ENCODE results near the gene SLC35B2. TPM values are rescaled to one million over a fixed set of nuclear protein-coding genes. Genes with fewer than 3 reads are reported as not detected.

SLC35B2 gene
- total and polyA plus RNA-seq, 10 of the 15 experiments (the other 5 are each of a cell fraction or from before 2014, with no cell fraction given), result 11.3 to 45.4 (median 33.8) TPM

GRCh38 chr6:44219815-44220784 is 37.2 kb downstream of the SLC35B2 start:
- 61% methylated on average over 21 of the region's 28 CpGs for WGBS (ENCODE audit: insufficient coverage, insufficient replicate concordance, low lambda C conversion rate, missing lambda C conversion rate)
- Histone ChIP-seq H3K27me3 (replicated peaks in 1 of 2; ENCODE audit: control insufficient read depth in 2 of 2, insufficient read depth in 2 of 2, low read length in 1 of 2) (no peaks in the 10 kb centered on the region), H3K36me3 (ENCODE audit: control insufficient read depth in 2 of 2, insufficient read depth in 2 of 2, low read length in 1 of 2) (no peaks in the 10 kb centered on the region), H3K27ac (ENCODE audit: control insufficient read depth, insufficient read depth) (peak overlapping the region; percentile 62), H3K4me1 (ENCODE audit: control insufficient read depth, insufficient read depth, low read length) (peaks cover 42% of the 10 kb centered on the region), H3K4me3 (peak overlapping the region; percentile 58; the same call in 1 of the 2 replicates), H3K9ac (ENCODE audit: control insufficient read depth, insufficient read depth, low read length) (peak overlapping the region; percentile 71; the same call in 1 of the 2 replicates), H3K79me2 (ENCODE audit: control insufficient read depth, insufficient read depth, low read length) (peaks cover 17% of the 10 kb centered on the region), H3K4me2 (ENCODE audit: control insufficient read depth, insufficient read depth) (peak overlapping the region; percentile 66), H2AFZ (ENCODE audit: control insufficient read depth, low read depth, low read length) (peak overlapping the region; percentile 37), H3K9me3 (replicated peaks; ENCODE audit: control insufficient read depth, insufficient read depth, low read length) (no peaks in the 10 kb centered on the region), H4K20me1 (ENCODE audit: control insufficient read depth, insufficient read depth) (no peaks in the 10 kb centered on the region)
- ATAC-seq (no peak), DNase-seq (ENCODE audit: low read depth, low spot score) (no peak), FAIRE-seq (no peak)
- ChIA-PET RAD21 (ENCODE audit: unreplicated experiment) (interaction anchor here (1.0 to 3.1 kb wide), 7 partner anchors 11 to 45 kb away, joined by 3 to 14 read pairs (median 6); partner anchors contain the start of gene HSP90AB1), SMC1A (ENCODE audit: uncharacterized antibody, unreplicated experiment) (interaction anchor here (1.3 to 1.9 kb wide), 4 partner anchors 17 to 117 kb away, joined by 3 to 10 read pairs (median 4); partner anchors contain the start of gene HSP90AB1), CTCF (interaction anchor here (1.0 to 4.2 kb wide), 9 partner anchors 15 to 103 kb away, joined by 3 to 22 read pairs (median 4); no protein-coding TSS in a partner anchor), POLR2A (interaction anchor here (0.6 to 7.0 kb wide), 13 partner anchors 17 to 591 kb away, joined by 3 to 63 read pairs (median 6); partner anchors contain the start of genes GTPBP2, HSP90AB1 and SLC35B2)
- no TSS peak for BruUV-seq (replicated peaks)
- intact Hi-C loops (cut with micrococcal nuclease; ENCODE audit: unreplicated experiment), result loop anchor here (2.0 kb wide), 1 partner anchor 43 kb away; no protein-coding TSS in a partner anchor
- in situ Hi-C loops (cut with MboI), result no loop called here
- TF ChIP-seq POLR2A (IDR thresholded peaks at IDR 0.05; ENCODE audit: low read depth, low read length), result no peak
- TF ChIP-seq MYB (IDR thresholded peaks at IDR 0.05; ENCODE audit: borderline replicate concordance, low read depth, low read length), result no peak
- peak; percentile 80 for TF ChIP-seq MEF2B (IDR thresholded peaks at IDR 0.05; ENCODE audit: partially characterized antibody, poor library complexity, severe bottlenecking)
- TF ChIP-seq IRF4 (IDR thresholded peaks at IDR 0.05; ENCODE audit: low read depth, low read length), result no peak
- no peak for TF ChIP-seq ZNF207 (IDR thresholded peaks at IDR 0.05; ENCODE audit: borderline replicate concordance)
- no peak for TF ChIP-seq BHLHE40 (IDR thresholded peaks at IDR 0.05; ENCODE audit: borderline replicate concordance in 1 of 2, low read depth in 2 of 2, low read length in 1 of 2)
- TF ChIP-seq MLLT1 (IDR thresholded peaks at IDR 0.05), result peak; percentile 58
- TF ChIP-seq EGR1 (IDR thresholded peaks at IDR 0.05; ENCODE audit: borderline replicate concordance in 1 of 2, low read depth in 2 of 2, low read length in 2 of 2), result 0 out of 3 replicates have a peak, but pooled peaks of 1 of the 2 experiments have one; percentile 10
- peak in 2 of 3 experiments; percentile 14 to 17; a peak in 2 of 6 replicates for TF ChIP-seq CTCF (IDR thresholded peaks at IDR 0.05 in 2 of 3, conservative IDR thresholded peaks at IDR 0.05 in 1 of 3; ENCODE audit: control insufficient read depth in 2 of 3, extremely low read depth in 1 of 3, insufficient read depth in 1 of 3, low read depth in 3 of 3, low read length in 3 of 3)
- TF ChIP-seq BRCA1 (IDR thresholded peaks at IDR 0.05; ENCODE audit: low read depth, low read length), result no peak
- TF ChIP-seq SUZ12 (IDR thresholded peaks at IDR 0.05; ENCODE audit: unreplicated experiment), result no peak
- no peak for TF ChIP-seq BCL11A (IDR thresholded peaks at IDR 0.05; ENCODE audit: low read depth, low read length)
- TF ChIP-seq IKZF1 (conservative IDR thresholded peaks at IDR 0.05), result no peak
- TF ChIP-seq ZNF217 (IDR thresholded peaks at IDR 0.05), result no peak

Measured in GM12878 (cell line).